ENCODE measurements around the gene GAS7. TPM values are rescaled to one million over a fixed set of nuclear protein-coding genes. Genes with fewer than 3 reads are reported as not detected.

Gene GAS7
- total and polyA plus RNA-seq, 12 donors: 19.8 to 111 (median 61.8) TPM

DNA sequence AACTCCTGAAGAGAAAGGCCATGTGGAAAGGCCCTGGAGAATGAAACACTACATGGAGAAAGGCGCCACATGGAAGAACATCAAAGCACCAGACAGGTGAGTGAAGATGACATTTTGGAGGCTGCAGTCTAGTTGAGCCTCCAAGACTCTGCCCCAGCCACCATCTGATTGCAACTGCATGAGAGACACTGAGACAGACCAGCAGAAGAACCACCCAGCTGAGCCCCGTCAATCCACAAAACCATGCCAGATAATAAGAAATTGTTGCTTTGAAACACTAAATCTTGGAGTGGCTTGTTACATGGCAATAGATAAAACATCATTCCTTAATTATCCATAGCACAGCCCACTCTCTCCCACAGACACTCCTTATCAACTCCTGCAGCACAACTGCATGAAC is 4.8 kb downstream of the GAS7 start:
- Histone ChIP-seq H3K4me1 (peaks cover 0 to 36% (median 11%) of the 10 kb centered on the region in 9 donors), H3K36me3 (no peaks in the 10 kb centered on the region), H3K4me3 (no peak overlapping the region), H3K9me3 (peaks cover 0 to 30% (median 13%) of the 10 kb centered on the region in 11 donors), H3K27ac (peak overlapping the region in 5 of 10 donors; percentile 10 to 73 (median 31)), H3K27me3 (peaks cover 0 to 13% (median 8%) of the 10 kb centered on the region in 7 donors)
- no peak for DNase-seq
- ATAC-seq: no peak
- no peak for TF ChIP-seq CTCF (IDR thresholded peaks at IDR 0.05)
- intact Hi-C loops (cut with DNase I): loop anchor here in 3 of 10 donors (10.0 kb wide), 2 partner anchors 69 to 79 kb away; no protein-coding TSS in a partner anchor
- 95 to 100% methylated on average over 2 of the region's 2 CpGs for WGBS, 2 donors

DNA sequence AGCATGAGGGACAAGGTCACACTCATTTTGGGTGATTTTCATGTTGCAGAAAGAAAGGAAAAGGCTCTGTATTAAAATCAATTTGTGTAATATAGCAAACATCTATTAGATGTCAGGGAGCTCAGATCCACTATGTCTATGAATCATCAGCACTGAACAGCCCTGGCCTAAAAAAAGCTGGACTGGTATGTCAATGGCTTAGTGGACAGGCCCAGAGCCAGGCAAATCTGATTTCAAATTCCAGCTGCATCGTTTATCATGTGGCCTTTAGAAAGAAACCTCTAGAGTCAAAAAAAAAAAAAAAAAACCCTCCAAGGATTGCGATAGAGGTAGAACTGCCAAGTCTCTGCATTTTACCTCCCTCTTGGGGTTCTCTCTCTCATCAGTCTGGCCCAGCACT is 5.4 kb downstream of the GAS7 start:
- H3K4me3 ChIP-seq: no peak overlapping the region
- 39 to 52% methylated on average over 2 of the region's 2 CpGs for WGBS, 2 donors
- H3K9me3 ChIP-seq: peaks cover 0 to 30% (median 13%) of the 10 kb centered on the region in 11 donors
- no peak for TF ChIP-seq CTCF (IDR thresholded peaks at IDR 0.05)
- H3K27ac ChIP-seq: peak overlapping the region in 6 of 10 donors; percentile 40 to 73 (median 62)
- no peaks in the 10 kb centered on the region for H3K36me3 ChIP-seq
- peaks cover 0 to 8% (median 7%) of the 10 kb centered on the region in 7 donors for H3K27me3 ChIP-seq
- H3K4me1 ChIP-seq: peaks cover 0 to 36% (median 11%) of the 10 kb centered on the region in 9 donors
- intact Hi-C loops (cut with DNase I): loop anchor here in 3 of 10 donors (10.0 kb wide), 2 partner anchors 68 to 78 kb away; no protein-coding TSS in a partner anchor
- peak in 5 of 8 donors; percentile 56 to 76 (median 64) for ATAC-seq
- no peak for DNase-seq

DNA sequence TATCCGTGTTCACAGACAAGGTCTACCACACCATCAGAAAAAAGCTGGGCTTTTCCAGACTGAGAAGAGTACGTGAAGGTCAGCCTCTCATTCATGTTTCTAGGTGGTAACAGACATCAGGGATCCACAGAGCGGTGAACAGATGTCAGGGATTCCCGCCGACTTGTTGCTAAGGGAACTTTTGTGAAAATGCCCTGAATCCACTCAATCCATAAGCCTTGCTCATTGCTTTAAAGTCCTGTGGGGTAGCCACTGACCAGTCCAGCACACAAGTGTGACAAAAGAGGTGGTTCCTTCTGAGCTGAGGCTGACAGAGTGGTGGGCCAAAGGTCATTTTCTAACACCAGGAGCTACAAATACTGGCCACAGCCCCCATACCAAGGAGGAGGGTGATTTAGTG is 5.9 kb downstream of the GAS7 start:
- peaks cover 0 to 4% (median 2%) of the 10 kb centered on the region in 7 donors for H3K27me3 ChIP-seq
- DNase-seq: no peak
- H3K4me1 ChIP-seq: peaks cover 0 to 35% (median 11%) of the 10 kb centered on the region in 9 donors
- H3K36me3 ChIP-seq: no peaks in the 10 kb centered on the region
- peak in 1 of 8 donors; percentile 24 for ATAC-seq
- intact Hi-C loops (cut with DNase I): loop anchor here in 3 of 10 donors (10.0 kb wide), 2 partner anchors 68 to 78 kb away; no protein-coding TSS in a partner anchor
- 75 to 80% methylated on average over 5 of the region's 5 CpGs for WGBS, 2 donors
- H3K9me3 ChIP-seq: peaks cover 0 to 30% (median 13%) of the 10 kb centered on the region in 11 donors
- no peak for TF ChIP-seq CTCF (IDR thresholded peaks at IDR 0.05)
- no peak overlapping the region for H3K4me3 ChIP-seq
- peak overlapping the region in 6 of 10 donors; percentile 40 to 73 (median 62) for H3K27ac ChIP-seq

GRCh38 chr17:10187456-10187855 is 10.9 kb downstream of the GAS7 start:
- Histone ChIP-seq H3K4me1 (peaks cover 0 to 19% (median 0%) of the 10 kb centered on the region in 9 donors), H3K4me3 (no peak overlapping the region), H3K27ac (no peak overlapping the region), H3K36me3 (no peaks in the 10 kb centered on the region), H3K9me3 (peaks cover 0 to 4% (median 0%) of the 10 kb centered on the region in 11 donors), H3K27me3 (no peaks in the 10 kb centered on the region)
- DNase-seq (no peak), ATAC-seq (no peak)
- TF ChIP-seq CTCF (IDR thresholded peaks at IDR 0.05): no peak
- intact Hi-C loops (cut with DNase I): no loop called here
- 68 to 83% methylated on average over 5 of the region's 5 CpGs for WGBS, 2 donors

Data from heart right ventricle (tissue), 16 donors.